Osteocyte (in vitro differentiated cells): ENCODE data around the gene ACAP2. TPM values are rescaled to one million over a fixed set of nuclear protein-coding genes. Genes with fewer than 3 reads are reported as not detected.
"Not testable (repeated sequence)": the region's sequence is repeated elsewhere in the genome, so short reads cannot be mapped to it uniquely, and the experiment has no call there.

ENCODE experiments used
- DNase-seq: peaks from one replicate; pipeline ENCODE4 v3.0.0; 2021; ENCODE audit warnings: mixed read lengths; ENCODE audit not compliant: unreplicated experiment; ENCODE audit errors: extremely low spot score
- H3K27ac Mint-ChIP-seq: one replicate; pipeline ENCODE4 v1.8.0; 2021; ENCODE audit warnings: mild to moderate bottlenecking, mixed read lengths; ENCODE audit not compliant: unreplicated experiment
- H3K27me3 Mint-ChIP-seq: one replicate; pipeline ENCODE4 v1.8.0; 2021; ENCODE audit warnings: mixed read lengths; ENCODE audit not compliant: unreplicated experiment
- H3K36me3 Mint-ChIP-seq: one replicate; pipeline ENCODE4 v1.8.0; 2021; ENCODE audit warnings: mixed read lengths; ENCODE audit not compliant: unreplicated experiment
- H3K4me1 Mint-ChIP-seq: one replicate; pipeline ENCODE4 v1.8.0; 2021; ENCODE audit warnings: mixed read lengths; ENCODE audit not compliant: unreplicated experiment
- H3K4me3 Mint-ChIP-seq: one replicate; pipeline ENCODE4 v1.8.0; 2021; ENCODE audit warnings: mild to moderate bottlenecking, moderate library complexity, mixed read lengths; ENCODE audit not compliant: unreplicated experiment
- H3K9me3 Mint-ChIP-seq: one replicate; pipeline ENCODE4 v1.8.0; 2021; ENCODE audit warnings: mixed read lengths; ENCODE audit not compliant: unreplicated experiment
- CTCF ChIP-seq: fragments of 200-600 bp; sonication (generic); IDR thresholded peaks from 2 replicates; pipeline ENCODE4 v1.5.0; 2021; ENCODE audit warnings: antibody characterized with exemption, mild to moderate bottlenecking, moderate library complexity
- total RNA-seq: library from RNA; stranded (reverse); gene quantifications from 2 replicates; pipeline ENCODE4 v1.2.1, GENCODE V29; 2021

Gene ACAP2
- total RNA-seq, 1 donor from 2014 or later, result 55.1 TPM

GRCh38 chr3:195296662-195297061 is 146.2 kb downstream of the ACAP2 start:
- H3K27ac Mint-ChIP-seq, result no peak overlapping the region
- H3K4me3 Mint-ChIP-seq, result no peak overlapping the region
- TF ChIP-seq CTCF, result no peak
- no peaks in the 10 kb centered on the region for H3K27me3 Mint-ChIP-seq
- no peak for DNase-seq
- H3K4me1 Mint-ChIP-seq, result no peaks in the 10 kb centered on the region
- H3K36me3 Mint-ChIP-seq, result peaks cover 42% of the 10 kb centered on the region
- H3K9me3 Mint-ChIP-seq, result no peaks in the 10 kb centered on the region

GRCh38 chr3:195291121-195291520 is 151.7 kb downstream of the ACAP2 start:
- DNase-seq, result no peak
- Mint-ChIP-seq H3K27ac (no peak overlapping the region), H3K4me1 (peaks cover 9% of the 10 kb centered on the region), H3K9me3 (no peaks in the 10 kb centered on the region), H3K36me3 (peaks cover 37% of the 10 kb centered on the region), H3K4me3 (no peak overlapping the region), H3K27me3 (no peaks in the 10 kb centered on the region)
- no peak for TF ChIP-seq CTCF

- H3K4me3 Mint-ChIP-seq, H3K27me3 Mint-ChIP-seq, H3K9me3 Mint-ChIP-seq, H3K27ac Mint-ChIP-seq, DNase-seq: not testable (repeated sequence)
- Mint-ChIP-seq H3K36me3 (peaks cover 37% of the 10 kb centered on the region), H3K4me1 (peaks cover 13% of the 10 kb centered on the region)
Observed at GRCh38 chr3:195290643-195291042, 152.2 kb downstream of the ACAP2 start.

GRCh38 chr3:195286115-195286872 is 156.5 kb downstream of the ACAP2 start:
- peak overlapping the region; percentile 58 for H3K27ac Mint-ChIP-seq

GRCh38 chr3:195285372-195285771 is 157.4 kb downstream of the ACAP2 start:
- Mint-ChIP-seq H3K36me3 (peaks cover 30% of the 10 kb centered on the region), H3K4me1 (peaks cover 17% of the 10 kb centered on the region), H3K4me3 (no peak overlapping the region), H3K27me3 (no peaks in the 10 kb centered on the region), H3K27ac (peak overlapping the region; percentile 63), H3K9me3 (no peaks in the 10 kb centered on the region)
- no peak for TF ChIP-seq CTCF
- DNase-seq, result no peak

More at GRCh38 chr3:195286115-195286872, 156.5 kb downstream of the ACAP2 start:
- H3K9me3 Mint-ChIP-seq, result no peaks in the 10 kb centered on the region
- H3K4me1 Mint-ChIP-seq, result peaks cover 17% of the 10 kb centered on the region
- no peak for DNase-seq
- H3K27me3 Mint-ChIP-seq, result no peaks in the 10 kb centered on the region
- peaks cover 30% of the 10 kb centered on the region for H3K36me3 Mint-ChIP-seq
- no peak for TF ChIP-seq CTCF
- H3K4me3 Mint-ChIP-seq, result no peak overlapping the region
